HG02938 (cell line): ENCODE measurements around the gene AVP.
"Not testable (repeated sequence)": the region's sequence is repeated elsewhere in the genome, so short reads cannot be mapped to it uniquely, and the experiment has no call there.

Experiments
- ATAC-seq: cut with Tn5 transposase; IDR thresholded peaks from one replicate; pipeline ENCODE4 v1.9.1; 2021; ENCODE audit warnings: mild to moderate bottlenecking, moderate library complexity; ENCODE audit not compliant: unreplicated experiment

Gene AVP

GRCh38 chr20:3084986-3085360, 449 bp upstream of the AVP start:
- ATAC-seq: no peak

DNA sequence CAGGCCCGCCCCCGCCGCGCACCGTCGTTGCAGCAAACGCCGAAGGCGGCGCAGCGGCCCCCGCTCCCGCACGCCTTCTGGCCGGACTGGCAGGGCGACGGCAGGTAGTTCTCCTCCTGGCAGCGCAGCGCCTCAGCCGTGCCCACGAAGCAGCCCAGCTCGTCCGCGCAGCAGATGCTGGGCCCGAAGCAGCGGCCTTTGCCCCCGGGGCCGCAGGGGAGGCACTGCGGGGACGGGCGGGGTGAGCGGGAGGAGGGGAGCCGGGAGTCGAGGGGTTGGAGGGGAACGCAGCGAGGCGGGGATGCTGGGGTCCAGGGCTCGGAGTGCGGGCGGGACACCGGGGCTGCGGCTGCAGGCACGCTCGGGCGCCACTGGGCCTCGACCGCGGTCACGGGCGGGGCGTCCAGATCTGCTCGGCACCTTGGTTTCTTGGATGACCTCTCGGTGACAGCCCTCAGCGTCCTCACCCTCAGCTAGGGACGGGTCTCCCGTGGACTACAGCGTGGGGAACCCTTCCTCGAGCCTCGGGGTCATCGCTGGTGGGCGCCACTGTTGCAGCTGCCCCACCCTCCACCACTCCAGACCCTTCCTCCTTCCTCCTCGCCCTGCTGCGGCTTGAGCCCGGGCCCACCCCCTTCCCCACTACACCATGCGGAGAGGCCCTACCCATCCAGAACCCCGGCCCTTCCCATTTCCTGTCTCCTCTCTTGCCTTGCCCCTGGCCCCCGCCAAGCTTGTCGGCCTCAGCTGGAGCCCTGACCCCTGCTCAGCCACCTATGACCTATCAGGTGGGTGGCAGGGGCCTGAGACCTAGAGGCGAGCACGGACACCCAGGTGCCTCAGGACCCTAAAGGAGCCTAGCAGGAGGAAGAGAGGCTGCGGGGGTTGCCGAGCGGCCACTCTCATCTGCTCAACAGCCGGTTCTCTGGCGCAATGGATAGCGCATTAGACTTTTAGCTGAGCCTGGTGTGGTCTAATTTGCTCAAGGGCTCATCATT, 1.3 kb downstream of the AVP start:
- ATAC-seq: no peak

- ATAC-seq: no peak
These were observed 2.1 kb downstream of the AVP start for GRCh38 chr20:3082306-3082951.

GRCh38 chr20:3081641-3082040, 2.9 kb downstream of the AVP start:
- ATAC-seq: no peak

DNA sequence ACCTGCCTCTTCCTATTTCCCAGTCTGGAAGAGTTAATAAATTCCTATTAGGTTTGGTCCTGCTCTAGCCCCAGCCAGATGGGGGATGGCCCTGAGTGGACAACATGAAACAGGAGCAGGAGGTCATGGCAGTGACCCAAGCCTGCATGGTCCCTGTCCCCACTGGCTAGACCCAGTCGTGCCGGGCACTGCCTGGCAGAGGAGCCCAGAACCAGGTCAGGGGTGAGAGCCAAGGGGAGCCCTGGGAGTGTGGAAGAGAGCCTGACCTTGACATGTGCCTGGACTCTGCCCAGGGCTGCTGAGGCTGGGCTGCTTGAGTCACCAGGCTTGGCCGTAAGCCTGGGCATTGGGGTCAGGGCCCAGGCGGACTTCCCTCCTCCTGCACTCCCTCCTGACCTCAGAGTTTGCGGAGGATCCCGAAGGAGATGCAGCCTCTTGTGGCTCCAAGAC, 3.6 kb downstream of the AVP start:
- ATAC-seq: no peak

GRCh38 chr20:3077618-3078134, 6.8 kb downstream of the AVP start:
- ATAC-seq: no peak

GRCh38 chr20:3075315-3075714, 9.2 kb downstream of the AVP start:
- not testable (repeated sequence) for ATAC-seq

DNA sequence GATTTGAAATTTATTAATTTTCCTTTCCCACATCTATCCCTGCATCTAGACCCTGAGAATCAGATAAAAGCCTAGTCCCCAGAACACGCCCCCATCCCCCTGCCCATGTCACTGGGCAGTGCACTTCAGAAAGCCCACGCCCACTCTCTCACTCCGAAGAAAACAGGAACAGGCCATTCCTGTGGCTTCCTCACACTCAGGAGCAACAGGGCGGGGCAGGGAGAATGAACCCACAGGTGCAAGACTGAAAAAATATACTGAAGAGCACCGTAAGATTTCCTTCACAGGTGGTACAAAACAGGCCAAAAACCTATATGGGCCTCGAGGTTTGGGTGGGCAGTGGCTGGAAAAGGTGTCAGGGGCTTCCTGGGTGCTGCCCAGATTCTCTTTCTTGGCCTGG, 9.7 kb downstream of the AVP start:
- ATAC-seq: no peak

DNA sequence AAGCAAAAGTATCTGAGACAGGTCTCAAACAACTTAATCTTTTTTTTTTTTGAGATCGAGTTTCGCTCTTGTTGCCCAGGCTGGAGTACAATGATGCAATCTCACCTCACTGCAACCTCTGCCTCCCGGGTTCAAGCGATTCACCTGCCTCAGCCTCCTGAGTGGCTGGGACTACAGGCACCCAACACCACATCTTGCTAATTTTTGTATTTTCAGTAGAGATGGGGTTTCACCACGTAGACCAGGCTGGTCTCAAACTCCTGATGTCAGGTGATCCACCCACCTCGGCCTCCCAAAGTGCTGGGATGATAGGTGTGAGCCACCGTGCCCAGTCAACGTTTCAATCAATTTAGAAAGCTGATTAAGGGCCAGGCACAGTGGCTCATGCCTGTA, 11.3 kb downstream of the AVP start:
- not testable (repeated sequence) for ATAC-seq

GRCh38 chr20:3072530-3073250, 11.8 kb downstream of the AVP start:
- no peak for ATAC-seq

DNA sequence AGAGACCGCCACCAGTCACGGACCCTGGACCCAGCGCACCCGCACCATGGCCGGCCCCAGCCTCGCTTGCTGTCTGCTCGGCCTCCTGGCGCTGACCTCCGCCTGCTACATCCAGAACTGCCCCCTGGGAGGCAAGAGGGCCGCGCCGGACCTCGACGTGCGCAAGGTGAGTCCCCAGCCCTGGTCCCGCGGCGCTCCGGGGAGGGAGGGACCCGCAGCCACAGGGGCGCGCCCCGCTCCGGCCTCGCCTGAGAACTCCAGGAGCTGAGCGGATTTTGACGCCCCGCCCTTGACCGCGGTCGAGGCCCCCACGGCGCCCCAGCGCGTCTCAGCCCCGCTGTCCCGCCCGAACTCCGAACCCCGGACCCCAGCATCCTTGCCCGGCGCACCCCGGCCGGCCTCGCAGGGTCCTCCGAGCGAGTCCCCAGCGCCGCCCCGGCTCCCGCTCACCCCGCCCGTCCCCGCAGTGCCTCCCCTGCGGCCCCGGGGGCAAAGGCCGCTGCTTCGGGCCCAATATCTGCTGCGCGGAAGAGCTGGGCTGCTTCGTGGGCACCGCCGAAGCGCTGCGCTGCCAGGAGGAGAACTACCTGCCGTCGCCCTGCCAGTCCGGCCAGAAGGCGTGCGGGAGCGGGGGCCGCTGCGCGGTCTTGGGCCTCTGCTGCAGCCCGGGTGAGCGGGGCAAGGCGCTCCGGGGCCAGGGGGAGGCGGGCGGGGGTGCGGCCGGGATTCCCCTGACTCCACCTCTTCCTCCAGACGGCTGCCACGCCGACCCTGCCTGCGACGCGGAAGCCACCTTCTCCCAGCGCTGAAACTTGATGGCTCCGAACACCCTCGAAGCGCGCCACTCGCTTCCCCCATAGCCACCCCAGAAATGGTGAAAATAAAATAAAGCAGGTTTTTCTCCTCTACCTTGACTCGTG, 12.7 kb downstream of the AVP start, which contains the start of gene OXT:
Gene OXT (plus strand): TSS at position 11 of the 920 bp plus-strand sequence. CDS start 36 bp downstream, at position 47.
- ATAC-seq: no peak

DNA sequence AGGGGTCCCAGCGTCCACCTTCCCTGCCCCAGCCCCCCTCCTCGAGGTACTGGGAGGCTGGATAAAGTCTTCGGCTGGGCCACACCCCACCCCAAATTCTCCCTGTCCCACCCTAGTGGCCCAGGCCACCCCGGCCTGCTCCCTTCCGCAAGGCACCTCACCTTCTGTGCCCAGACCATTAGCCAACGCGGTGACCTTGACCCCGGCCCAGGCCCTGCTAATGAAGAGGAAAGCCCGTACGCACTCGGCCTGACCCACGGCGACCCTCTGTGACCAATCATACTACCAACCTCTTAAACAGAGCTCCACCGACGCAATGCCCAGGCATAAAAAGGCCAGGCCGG, 13.3 kb downstream of the AVP start:
- ATAC-seq: no peak

DNA sequence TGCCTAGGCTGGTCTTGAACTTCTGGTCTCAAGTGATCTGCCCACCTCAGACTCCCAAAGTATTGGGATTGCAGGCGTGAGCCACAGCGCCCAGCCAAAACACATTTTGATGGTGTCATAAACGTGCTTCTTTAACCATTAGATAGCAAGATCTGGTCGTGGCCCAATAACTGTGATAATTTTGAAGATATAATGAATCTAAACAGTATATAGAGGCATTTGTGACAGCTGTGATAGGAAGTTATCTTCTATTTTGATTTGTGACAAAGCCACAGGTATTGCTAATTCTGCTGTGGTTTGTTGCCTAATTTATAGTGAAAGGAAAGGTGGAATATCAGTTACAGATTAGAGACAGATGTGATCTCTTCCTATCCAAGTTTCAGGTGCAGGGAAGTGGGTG, 13.8 kb downstream of the AVP start:
- no peak for ATAC-seq

DNA sequence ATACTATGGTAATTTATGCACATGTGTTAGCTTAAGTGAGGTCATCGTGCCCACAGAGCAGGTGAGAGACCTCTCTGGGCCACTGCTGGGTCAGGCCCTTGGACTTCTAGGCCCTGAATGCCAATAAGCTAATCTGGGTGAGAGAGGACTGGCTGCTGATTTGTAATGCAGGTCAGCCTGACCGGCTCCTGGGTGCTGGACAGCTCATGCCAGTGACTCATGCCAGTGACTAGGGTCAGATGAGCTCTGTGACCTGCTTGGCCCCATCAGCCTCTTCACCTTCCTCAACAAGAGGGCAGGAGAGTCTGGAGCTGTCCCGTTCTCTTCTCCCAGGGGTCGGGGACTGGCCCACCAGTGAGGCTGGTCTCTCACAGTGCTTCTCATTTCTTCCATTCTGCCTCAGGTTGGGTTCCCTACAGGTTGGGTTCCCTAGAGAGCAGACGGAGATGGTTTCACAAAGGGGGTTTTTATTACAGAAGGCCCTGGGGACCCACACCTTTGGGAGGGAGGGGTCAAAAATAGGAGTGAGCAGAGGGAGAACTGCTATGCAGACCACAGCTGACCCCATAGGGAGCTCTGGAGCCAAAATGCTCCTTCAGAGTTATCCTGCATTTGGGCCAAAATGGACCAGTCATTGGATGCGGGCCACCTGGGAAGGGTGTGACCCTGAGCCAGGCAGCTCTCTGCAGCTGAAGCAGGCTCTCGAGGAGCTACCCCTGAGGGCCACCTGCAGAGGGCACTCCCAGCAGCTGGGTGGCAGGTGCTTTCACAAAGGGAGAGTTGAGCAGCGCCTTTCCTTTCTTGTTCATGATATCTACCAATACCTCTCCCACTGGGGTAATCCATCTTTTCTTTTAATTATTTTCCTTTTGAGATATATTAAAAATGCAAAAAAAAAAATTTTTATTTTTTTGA, 15.3 kb downstream of the AVP start:
- no peak for ATAC-seq

- no peak for ATAC-seq
These were observed 16.4 kb downstream of the AVP start for GRCh38 chr20:3068075-3068474.

DNA sequence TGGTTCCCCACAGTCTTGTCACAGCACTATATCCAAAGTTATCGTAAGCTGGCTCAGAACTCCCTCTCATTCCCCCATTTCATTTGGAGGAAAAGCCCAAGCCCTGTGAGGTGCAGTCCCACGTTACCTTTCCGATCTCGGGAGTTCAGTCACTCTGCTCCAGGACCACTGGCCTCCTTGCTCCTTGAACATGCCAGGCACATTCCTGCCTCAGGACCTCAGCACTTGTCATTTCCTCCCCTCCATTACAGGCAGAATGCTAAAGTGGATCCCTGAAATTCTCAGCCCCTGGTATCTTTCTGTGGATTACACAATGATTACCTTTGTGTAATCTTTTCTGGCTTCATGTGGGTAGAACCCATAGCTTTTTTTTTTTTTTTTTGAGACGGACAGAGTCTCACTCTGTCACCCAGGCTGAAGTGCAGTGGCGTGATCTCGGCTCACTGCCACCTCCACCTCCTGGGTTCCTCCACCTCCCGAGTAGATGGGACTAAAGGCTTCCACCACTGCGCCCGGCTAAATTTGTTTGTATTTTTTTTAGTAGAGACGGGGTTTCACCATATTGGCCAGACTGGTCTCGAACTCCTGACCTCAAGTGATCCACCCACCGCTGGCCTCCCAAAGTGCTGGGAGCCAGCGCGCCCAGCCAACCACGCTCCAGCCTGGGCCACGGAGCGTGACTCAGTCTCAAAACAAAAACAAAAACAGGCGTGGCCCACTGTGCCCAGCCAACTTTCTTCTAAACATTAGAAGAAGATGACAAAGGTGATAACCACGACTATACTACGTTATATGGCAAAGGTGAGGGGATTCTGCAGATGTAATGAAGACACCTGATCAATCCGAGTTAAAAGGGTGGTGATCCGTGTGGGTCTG, 17.1 kb downstream of the AVP start:
- no peak for ATAC-seq

- not testable (repeated sequence) for ATAC-seq
These were observed 20.4 kb downstream of the AVP start for GRCh38 chr20:3064119-3064518.

GRCh38 chr20:3059489-3059888, 25.0 kb downstream of the AVP start:
- no peak for ATAC-seq
